Thoracic aorta (tissue), 2 donors: Measurements from ENCODE around the gene DEDD. TPM values are rescaled to one million over a fixed set of nuclear protein-coding genes. Genes with fewer than 3 reads are reported as not detected.

Experiments used
- ATAC-seq: fragments of 150-250 bp; one replicate; pipeline ENCODE4 v1.8.0; 2017; ENCODE audit warnings: low read depth; ENCODE audit not compliant: insufficient number of reproducible peaks, low FRiP score
- DNase-seq: peaks from one replicate; pipeline ENCODE4 v3.0.0-alpha.2; 2020; ENCODE audit warnings: low spot score
- H3K27ac ChIP-seq, 2 donors: fragments of 200-600 bp; sonication (generic); 1 replicate in 1 of 2; 2 replicates in 1 of 2; pipeline ENCODE4 v1.5.1; 2016; ENCODE audit warnings: mild to moderate bottlenecking in 2 of 2, moderate library complexity in 2 of 2
- H3K27me3 ChIP-seq: fragments of 200-600 bp; sonication (generic); replicated peaks from 2 replicates; pipeline ENCODE4 v1.6.0; 2016; ENCODE audit warnings: mild to moderate bottlenecking; ENCODE audit not compliant: insufficient read depth
- H3K36me3 ChIP-seq: fragments of 200-600 bp; sonication (generic); one replicate; pipeline ENCODE4 v1.5.1; 2016
- H3K4me1 ChIP-seq, 2 donors: fragments of 200-600 bp; sonication (generic); 1 replicate in 1 of 2; 2 replicates in 1 of 2; pipeline versions ENCODE4 v1.5.1 to v1.6.0; 2016; ENCODE audit warnings: low read depth in 2 of 2, mild to moderate bottlenecking in 1 of 2; ENCODE audit not compliant: control insufficient read depth in 1 of 2
- H3K4me3 ChIP-seq: fragments of 200-600 bp; sonication (generic); 2 replicates; pipeline ENCODE4 v1.5.1; 2016; ENCODE audit warnings: mild to moderate bottlenecking
- H3K9me3 ChIP-seq: fragments of 200-600 bp; sonication (generic); 2 replicates; pipeline ENCODE4 v1.5.1; 2016
- total RNA-seq, 2 donors: library from RNA; depleted of rRNA; stranded (reverse); fragments of >200 nt; gene quantifications; one replicate each; pipeline versions ENCODE4 v1.1.0 to v1.2.3, GENCODE V29; 2016
- TF ChIP-seq, protein P1 (sequence below): fragments of 200-600 bp; sonication (generic); IDR thresholded peaks from one replicate; pipeline ENCODE4 v1.5.1; 2019; ENCODE audit warnings: antibody characterized with exemption

DEDD gene
- total RNA-seq, 2 donors from 2014 or later = 30.7 to 34.3 TPM

- peak; percentile 74 for ATAC-seq
- H3K4me1 ChIP-seq = peaks cover 2 to 21% of the 10 kb centered on the region in 2 donors
- H3K9me3 ChIP-seq = no peaks in the 10 kb centered on the region
- H3K36me3 ChIP-seq = no peaks in the 10 kb centered on the region
- TF ChIP-seq, protein P1, sequence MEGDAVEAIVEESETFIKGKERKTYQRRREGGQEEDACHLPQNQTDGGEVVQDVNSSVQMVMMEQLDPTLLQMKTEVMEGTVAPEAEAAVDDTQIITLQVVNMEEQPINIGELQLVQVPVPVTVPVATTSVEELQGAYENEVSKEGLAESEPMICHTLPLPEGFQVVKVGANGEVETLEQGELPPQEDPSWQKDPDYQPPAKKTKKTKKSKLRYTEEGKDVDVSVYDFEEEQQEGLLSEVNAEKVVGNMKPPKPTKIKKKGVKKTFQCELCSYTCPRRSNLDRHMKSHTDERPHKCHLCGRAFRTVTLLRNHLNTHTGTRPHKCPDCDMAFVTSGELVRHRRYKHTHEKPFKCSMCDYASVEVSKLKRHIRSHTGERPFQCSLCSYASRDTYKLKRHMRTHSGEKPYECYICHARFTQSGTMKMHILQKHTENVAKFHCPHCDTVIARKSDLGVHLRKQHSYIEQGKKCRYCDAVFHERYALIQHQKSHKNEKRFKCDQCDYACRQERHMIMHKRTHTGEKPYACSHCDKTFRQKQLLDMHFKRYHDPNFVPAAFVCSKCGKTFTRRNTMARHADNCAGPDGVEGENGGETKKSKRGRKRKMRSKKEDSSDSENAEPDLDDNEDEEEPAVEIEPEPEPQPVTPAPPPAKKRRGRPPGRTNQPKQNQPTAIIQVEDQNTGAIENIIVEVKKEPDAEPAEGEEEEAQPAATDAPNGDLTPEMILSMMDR = peak; percentile 7
- peak within 1 kb of the TSS; percentile 88 for H3K4me3 ChIP-seq
- H3K27me3 ChIP-seq = no peaks in the 10 kb centered on the region
- DNase-seq = no peak
- peak within 1 kb of the TSS; percentile 38 to 43 for H3K27ac ChIP-seq
These were observed 34.0 kb downstream of the DEDD start, which contains the start of gene KLHDC9 for GRCh38 chr1:161098210-161099068. Gene KLHDC9 (plus strand): TSS chr1:161098361. CDS start chr1:161098536, 175 bp downstream.

DNA sequence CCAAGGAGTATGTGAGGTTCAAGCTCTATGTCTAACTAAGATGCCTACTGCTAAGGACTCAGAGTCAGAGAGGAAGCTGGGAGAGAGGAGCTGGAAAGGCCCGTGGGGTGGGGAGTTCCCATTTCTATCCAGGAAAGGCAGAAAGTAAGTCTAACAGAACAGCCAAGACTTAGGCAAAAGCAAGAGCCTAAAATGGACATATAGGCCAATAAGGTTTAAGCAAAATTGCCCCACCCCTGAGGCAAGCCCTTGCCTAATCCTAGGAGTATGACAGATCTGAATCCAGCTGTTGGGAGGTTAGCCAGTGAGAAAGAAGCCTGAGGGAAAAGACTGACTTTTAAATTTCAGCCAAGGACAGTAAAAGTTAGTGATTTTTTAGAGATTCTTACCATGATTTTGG lies 35.9 kb downstream of the DEDD start:
- Histone ChIP-seq H3K27me3 (no peaks in the 10 kb centered on the region), H3K4me1 (peaks cover 2 to 21% of the 10 kb centered on the region in 2 donors), H3K27ac (no peak overlapping the region), H3K9me3 (no peaks in the 10 kb centered on the region), H3K36me3 (no peaks in the 10 kb centered on the region), H3K4me3 (no peak overlapping the region)
- TF ChIP-seq, protein P1 = no peak
- no peak for ATAC-seq
- DNase-seq = no peak

- Histone ChIP-seq H3K4me1 (peaks cover 2 to 21% of the 10 kb centered on the region in 2 donors), H3K36me3 (no peaks in the 10 kb centered on the region), H3K27ac (no peak overlapping the region), H3K4me3 (no peak overlapping the region), H3K9me3 (no peaks in the 10 kb centered on the region), H3K27me3 (no peaks in the 10 kb centered on the region)
- DNase-seq = no peak
- TF ChIP-seq, protein P1 = no peak
- ATAC-seq = no peak
These were observed 36.5 kb downstream of the DEDD start for GRCh38 chr1:161096015-161096414.

DNA sequence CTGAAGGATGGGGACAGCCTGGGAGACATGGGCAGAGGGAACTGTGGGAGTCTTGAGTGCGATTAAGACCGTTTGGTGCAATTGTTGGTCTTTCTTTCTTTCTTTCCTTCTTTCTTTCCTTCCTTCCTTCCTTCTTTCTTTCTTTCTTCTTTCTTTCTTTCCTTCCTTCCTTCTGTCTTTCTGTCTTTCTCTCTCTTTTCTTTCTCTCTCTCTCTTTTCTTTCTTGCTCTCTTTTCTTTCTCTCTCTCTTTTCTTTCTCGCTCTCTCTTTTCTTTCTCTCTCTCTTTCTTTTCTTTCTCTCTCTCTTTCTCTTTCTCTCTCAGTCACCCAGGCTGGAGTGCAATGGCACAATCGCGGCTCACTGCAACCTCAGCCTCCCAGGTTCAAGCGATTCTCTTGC lies 37.2 kb downstream of the DEDD start:
- Histone ChIP-seq H3K27me3 (no peaks in the 10 kb centered on the region), H3K4me1 (peaks cover 2 to 21% of the 10 kb centered on the region in 2 donors), H3K9me3 (no peaks in the 10 kb centered on the region), H3K4me3 (no peak overlapping the region), H3K27ac (no peak overlapping the region), H3K36me3 (no peaks in the 10 kb centered on the region)
- no peak for ATAC-seq
- TF ChIP-seq, protein P1 = no peak
- DNase-seq = no peak

DNA sequence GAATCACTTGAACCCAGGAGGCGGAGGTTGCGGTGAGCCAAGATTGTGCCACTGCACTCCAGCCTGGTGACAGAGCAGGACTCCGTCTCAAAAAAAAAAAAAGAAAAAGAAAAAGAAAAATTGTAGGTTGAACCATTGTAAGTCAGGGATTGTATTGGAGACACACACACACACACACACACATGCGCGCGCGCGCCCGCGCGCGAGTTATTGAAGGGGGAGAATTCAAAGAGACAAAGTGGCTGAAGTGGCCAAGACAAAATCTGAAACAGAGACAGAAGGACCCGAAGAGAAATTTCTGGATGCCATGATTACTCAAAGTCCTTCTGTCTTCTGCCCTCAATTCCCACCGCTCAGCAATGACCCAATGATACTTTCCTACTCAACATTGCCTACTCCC lies 38.0 kb downstream of the DEDD start:
- Histone ChIP-seq H3K9me3 (no peaks in the 10 kb centered on the region), H3K36me3 (no peaks in the 10 kb centered on the region), H3K4me3 (no peak overlapping the region), H3K27me3 (no peaks in the 10 kb centered on the region), H3K27ac (no peak overlapping the region), H3K4me1 (peaks cover 2 to 21% of the 10 kb centered on the region in 2 donors)
- ATAC-seq (no peak), DNase-seq (no peak)
- TF ChIP-seq, protein P1 = no peak
